Loucy (cell line): ENCODE results near the gene PLAAT5.

Experiments
- CTCF ChIP-seq: fragments of 200-600 bp; sonication (generic); conservative IDR thresholded peaks from 2 replicates; pipeline ENCODE4 v1.5.1; 2014; ENCODE audit warnings: mild to moderate bottlenecking, antibody characterized with exemption, low read length
- EZH2phosphoT487 ChIP-seq: fragments of 200-600 bp; IDR thresholded peaks from 2 replicates; pipeline ENCODE4 v1.6.1; 2018; ENCODE audit warnings: antibody characterized with exemption, mild to moderate bottlenecking, moderate library complexity, borderline replicate concordance

GRCh38 chr11:63506876-63507275 is 15.9 kb upstream of the PLAAT5 start:
- TF ChIP-seq CTCF (no peak), EZH2phosphoT487 (no peak)
